Stimulated activated CD8-positive, alpha-beta memory T cell treated with anti-CD3 and anti-CD28 coated beads, Interleukin-15, amount 100 ng/mL, for 4 hours (primary cell): ENCODE measurements around the gene PDZD2.
"Not testable (repeated sequence)": the region's sequence is repeated elsewhere in the genome, so short reads cannot be mapped to it uniquely, and the experiment has no call there.

Experiments used
- DNase-seq, 2 donors: peaks; one replicate each; pipeline ENCODE4 v3.0.0-alpha.2; 2020; ENCODE audit warnings: low read depth in 2 of 2

PDZD2 gene

DNA sequence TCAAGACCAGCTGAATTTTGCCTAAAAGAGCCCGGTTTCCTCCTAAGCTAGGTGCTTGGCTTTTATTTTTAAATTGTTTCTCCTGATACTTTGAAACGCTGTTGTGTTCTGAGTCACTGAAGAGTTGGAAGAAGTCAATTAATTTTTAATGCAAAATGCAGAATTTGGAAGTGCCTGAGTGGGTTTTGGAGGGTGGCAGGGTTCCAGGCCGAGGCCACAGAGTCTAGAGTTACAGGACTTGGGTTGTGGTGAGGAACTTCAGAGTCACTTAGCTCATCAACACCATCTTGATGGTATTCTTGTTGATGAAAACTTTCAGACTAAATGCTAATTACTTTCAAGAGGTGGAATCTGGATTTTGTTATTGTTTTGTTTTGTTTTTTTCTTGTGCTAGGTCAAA is 130.6 kb downstream of the PDZD2 start:
- DNase-seq: no peak

DNA sequence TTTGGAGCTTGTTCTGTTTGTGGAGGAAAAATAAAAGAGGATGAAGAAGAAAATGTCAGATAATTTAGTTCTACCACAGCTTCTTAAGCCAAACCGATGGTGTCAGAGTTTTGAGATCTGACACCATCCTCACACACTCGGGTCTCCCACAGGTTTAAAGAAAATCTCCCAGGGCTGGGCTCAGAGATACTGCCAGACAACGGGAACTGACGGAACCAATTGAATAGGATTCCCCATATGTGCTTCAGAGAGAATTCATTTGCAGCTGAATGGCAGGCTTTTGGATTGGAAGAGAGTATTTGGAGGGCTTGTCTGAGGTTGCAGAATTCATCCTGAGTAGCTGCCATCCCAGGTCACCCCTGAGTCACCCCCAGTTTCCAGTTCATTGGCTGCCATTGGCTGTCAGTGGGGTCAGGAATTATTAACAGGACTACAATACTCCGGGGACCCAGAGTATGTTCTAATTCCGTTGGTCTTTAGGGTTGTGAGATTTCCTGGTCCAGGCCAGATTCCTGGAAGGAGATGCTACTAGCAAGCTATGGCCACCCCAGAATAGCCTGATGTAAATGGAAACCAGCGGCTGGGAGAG is 131.3 kb downstream of the PDZD2 start:
- no peak for DNase-seq

DNA sequence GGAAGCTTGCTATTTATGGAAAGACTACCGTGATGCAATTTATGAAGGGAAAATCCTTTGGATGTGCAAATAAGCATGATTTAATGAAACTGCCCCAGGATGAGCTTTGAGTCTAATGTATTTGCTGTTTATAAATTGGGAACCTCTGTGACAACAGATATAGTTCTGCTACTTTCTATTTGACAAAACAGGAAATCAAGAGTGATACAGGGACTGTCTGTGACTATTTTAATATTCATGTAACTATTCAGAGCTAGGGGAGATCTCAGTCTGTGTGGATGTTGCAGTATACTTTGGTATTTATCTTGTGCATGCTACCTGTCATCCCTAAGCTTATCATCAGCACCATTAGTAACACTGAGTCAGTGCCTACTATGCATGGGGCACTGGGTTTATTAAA is 132.1 kb downstream of the PDZD2 start:
- DNase-seq: no peak

DNA sequence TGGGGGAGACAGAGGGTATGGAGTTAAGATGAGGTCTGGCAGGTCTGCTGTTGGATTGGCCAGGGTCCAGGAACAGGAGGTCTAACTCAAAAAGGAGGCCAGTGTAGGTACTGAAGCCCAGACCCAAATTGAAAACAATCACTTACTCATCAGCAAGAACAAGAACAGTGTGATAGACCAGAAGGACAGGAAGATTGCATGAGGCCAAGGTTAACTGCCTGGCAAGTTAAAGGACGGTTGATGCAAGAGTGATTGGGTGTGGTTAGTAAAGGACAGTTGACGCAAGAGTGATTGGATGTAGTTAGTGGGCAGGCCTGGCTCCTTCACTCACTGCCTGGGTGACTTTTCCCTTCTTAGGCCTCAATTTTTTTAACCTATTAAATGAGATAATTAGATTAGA is 132.6 kb downstream of the PDZD2 start:
- DNase-seq: no peak

DNA sequence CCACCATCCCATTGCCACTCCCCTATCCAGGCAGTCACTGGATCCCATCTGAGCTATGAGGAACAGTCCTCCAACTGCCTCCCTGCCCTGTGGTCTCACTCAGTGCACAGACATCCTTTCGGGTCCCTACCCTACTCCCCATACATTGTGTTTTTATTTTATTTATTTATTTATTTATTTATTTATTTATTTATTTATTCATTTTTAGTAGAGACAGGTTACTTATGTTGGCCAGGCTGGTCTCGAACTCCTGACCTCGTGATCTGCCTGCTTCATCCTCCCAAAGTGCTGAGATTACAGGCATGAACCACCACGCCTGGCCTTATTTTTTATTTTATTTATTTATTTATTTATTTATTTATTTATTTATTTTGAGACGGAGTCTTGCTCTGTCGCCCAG is 137.4 kb downstream of the PDZD2 start:
- not testable (repeated sequence) for DNase-seq

DNA sequence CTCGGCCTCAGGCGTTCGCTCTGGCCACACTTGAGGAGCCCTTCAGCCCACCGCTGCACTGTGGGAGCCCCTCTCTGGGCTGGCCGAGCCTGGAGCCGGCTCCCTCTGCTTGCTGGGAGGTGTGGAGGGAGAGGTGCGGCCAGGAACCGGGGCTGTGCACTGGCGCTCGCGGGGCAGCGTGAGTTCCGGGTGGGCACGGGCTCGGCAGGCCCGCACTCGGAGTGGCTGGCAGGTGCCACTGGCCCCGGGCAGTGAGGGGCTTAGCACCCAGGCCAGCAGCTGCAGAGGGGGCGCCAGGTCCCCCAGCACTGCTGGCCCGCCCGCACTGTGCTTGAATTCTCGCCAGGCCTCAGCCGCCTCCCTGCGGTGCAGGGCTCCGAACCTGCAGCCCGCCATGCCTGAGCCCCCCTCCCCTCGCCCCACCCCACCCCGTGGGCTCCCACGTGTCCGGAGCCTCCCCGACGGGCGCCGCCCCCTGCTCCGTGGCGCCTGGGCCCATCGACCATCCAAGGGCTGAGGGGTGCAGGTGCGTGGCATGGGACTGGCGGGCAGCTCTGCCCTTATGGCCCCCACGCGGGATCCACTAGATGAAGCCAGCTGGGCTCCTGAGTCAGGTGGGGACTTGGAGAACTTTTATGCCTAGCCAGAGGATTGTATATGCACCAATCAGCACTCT is 138.2 kb downstream of the PDZD2 start:
- no peak for DNase-seq

DNA sequence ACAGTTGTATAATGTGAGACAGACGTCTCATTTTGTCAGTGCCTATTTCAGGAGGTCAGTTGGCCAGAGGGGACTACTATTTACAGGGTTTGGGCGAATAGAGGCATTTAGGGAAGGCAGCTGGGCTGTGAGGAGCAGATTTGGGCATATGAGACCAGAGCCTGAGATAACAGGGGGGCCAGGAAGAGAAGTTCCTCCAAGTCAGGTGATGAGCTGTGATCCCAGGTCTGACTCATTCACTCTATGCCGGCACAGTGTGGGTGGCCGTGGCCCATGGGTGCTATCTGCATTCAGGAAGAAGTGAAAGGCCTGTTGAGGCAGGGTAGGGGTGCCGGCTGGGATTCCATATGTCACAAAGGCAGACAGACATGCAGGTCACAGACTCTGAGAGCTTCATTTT is 142.8 kb downstream of the PDZD2 start:
- DNase-seq: no peak

DNA sequence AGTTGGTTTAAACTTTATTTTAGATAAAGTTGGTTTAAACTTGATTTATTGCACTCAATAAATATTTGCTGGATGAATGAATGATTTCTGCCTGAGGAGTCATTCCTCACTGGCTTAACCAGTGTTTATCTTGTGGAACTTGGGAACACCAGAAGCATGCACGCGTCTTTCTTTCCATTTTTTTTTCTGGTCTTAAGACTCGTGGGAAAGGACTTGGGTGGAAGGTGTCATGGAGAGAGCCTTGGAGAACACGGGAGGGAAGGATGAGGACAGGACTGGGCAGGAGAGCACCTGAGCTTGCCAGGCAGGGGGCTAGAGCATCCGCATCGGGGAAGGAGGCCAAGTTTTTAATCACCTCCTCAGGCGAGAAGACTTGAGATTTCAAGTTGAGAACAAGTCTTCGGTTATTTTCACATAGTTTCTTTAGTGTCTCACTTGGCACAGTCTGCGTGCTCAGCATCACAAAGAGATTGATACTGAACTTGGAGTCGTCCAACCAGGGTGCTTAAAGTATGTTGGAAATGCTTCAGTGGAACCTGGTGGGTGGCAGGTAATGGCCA is 144.2 kb downstream of the PDZD2 start:
- no peak for DNase-seq

DNA sequence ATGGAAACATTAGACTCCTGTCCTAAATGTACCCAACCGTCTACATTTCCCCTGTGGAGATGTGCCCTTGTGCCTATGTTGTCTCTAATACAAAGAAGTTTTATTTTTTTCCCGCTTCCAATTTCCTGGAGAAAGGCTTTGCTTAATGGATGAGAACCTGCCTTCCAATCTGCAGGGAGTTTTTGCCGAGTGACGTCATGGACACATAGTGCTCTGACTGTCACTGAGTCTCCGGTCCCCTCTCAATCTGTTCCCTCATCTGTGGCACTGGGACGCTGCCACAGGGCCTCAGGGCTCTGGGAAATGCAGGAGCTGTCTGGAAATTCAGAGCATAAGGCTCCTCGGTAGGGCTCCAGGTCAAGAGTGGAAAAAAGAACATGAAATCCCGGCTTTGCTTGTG is 144.8 kb downstream of the PDZD2 start:
- DNase-seq: no peak

DNA sequence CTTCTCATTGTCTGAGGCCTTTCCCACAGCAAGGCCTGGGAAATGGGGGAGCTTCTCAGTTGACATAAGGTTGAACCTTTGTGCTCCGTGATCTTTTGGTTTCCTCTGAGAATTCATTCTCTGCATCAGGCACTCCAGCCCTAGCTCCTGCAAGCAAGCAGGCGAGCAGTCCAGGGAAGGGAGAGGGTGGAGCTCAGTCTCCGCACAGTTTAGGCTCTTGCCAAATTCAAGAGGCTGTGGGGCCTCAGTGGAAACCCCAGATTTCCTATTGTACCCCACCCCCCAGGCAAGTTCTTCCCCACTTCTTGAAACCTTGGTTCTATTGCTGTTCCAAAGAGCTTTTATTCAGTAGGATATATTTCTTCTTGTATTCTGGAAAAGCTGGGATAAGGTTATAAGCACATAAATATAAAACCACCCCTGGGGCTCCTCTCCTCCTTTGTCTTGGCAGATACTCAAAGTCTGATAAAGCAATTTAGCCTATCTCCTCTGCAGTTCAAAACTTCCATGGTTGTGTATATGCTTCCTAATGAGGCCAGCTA is 147.2 kb downstream of the PDZD2 start:
- no peak for DNase-seq

DNA sequence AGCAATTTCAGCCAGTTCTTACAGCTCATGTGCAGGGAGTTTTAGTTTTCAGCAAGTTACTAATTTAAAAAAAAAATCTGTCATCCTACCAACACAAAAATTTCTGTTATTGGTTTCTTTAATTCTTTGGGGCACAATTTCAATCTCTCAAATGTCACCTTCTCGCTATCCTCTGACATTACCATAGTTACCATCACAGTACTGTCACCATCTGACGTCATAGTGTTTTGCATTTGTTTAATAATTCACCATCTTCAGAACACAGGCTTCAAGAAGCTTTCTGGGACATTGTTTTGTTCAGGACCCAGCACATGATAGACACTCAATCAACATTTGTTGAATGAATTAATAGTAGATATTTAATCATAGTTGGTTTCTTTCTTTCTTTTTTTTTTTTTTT is 155.1 kb downstream of the PDZD2 start:
- DNase-seq: no peak

DNA sequence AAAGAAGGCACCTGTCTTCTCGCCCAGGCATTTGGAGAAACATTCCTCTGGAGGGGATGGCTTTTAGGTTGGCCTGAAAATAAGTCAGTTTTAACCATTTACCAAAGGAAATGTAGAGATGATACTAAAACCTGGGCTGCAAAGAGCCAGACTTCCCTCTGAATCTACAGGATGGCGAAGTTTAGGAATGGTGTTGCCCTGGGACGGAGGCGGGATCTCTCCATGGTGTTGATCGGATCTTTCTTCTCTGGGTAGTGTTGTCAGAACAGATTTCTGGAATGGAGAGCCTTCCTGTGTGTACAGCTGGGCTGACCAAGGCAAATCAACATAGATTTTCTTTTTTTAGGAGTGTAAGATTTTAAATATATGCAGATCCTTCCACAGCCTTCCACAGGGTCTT is 159.2 kb downstream of the PDZD2 start:
- no peak for DNase-seq

DNA sequence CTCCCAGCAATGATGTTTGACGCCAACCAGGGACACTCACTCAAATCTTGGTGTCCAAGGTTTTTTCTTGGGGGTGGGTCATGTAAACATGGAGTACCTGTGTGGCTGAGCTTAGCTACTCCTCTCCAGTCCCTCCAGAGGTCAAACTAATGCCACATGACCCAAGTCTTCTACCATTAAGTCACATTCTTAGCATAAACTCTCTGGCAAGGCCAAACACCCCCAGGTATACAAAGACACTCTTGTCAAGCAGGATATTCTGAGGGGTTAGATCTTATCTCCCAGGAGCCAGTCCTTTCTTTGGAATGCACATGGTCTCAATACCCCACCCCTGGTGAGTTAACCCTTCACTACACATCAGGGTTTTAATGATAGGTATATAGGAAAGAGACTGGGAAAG is 161.4 kb downstream of the PDZD2 start:
- no peak for DNase-seq

DNA sequence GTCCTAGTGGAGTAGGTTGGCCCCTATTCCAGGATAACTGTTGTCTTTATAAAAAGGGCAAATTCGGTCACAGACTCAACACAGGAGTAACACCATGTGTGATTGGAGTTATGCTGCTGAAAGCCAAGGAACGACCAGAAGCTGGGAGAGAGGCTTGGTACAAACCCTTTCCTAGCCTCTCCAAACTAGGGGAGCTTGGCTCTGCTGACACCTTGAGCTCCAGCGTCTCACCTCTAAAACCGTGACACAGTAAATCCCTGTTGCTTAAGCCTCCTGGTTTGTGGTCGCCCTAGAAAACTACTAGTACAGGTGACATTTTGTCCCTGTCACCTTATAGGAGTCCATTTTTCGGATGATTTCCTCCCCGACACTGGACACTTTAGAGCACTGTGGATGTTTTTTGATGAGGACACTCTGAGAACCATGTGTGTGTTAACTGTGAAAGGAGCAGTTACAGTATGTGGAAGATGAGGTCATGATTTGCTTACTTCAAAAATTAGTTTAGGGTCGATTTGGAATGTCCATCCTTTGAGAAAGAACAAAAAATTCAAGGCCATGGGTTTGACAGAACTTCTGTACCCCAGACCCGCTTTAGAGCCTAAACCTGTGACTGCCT is 167.0 kb downstream of the PDZD2 start:
- DNase-seq: no peak

DNA sequence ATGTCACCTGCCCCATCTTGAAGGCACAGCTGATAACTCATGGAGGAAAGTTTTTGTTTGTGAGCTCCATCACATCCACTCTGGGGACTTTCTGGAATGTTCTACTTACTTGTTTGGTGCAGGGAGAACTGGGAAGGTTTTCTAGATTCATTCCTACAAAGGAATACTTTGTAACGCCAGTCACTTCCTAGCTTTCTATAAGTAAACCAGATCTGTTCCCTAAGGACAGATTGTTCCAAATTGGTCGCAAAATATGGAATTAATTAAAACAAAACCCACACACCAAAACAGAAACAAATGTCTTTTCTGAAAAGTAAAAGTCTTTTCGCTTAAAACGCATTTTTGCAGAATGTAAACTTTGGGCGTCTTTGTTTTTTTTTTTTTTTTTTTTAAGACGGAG is 167.6 kb downstream of the PDZD2 start:
- no peak for DNase-seq

DNA sequence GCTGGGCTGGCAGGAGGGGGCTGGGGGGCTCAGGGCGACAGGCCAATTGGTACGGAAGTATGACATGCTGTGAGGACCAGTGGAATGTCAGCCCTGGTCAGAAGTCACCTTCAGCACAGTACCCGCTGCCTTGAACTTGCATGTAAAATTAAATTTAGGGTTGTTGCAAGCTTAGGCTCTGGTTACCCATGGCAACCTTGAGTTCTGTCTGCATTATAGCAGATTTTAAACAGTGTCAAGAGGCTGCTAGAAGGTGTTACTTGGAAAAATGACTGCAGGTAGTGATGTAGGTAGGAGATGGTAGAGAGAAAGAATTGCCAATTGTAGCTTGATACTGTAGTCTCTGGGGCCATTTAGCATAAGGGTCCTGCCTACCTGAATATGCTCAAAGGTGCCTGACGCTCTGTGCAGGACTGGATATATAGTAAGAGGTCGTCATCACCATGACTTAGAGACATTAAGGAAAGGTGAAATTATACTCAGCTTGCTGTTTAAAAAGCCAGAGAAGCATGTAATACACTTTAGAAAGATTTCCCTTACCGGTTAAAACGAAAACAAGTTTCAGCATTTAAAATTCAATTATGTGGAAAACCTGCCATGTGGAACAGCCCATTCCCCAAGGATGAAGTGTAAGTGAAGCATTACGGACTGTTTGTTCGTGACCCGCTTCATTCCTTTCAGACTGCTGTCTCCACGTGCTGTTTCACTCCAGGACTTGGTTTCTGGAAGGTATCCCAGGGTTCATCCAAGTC is 169.0 kb downstream of the PDZD2 start:
- no peak for DNase-seq

DNA sequence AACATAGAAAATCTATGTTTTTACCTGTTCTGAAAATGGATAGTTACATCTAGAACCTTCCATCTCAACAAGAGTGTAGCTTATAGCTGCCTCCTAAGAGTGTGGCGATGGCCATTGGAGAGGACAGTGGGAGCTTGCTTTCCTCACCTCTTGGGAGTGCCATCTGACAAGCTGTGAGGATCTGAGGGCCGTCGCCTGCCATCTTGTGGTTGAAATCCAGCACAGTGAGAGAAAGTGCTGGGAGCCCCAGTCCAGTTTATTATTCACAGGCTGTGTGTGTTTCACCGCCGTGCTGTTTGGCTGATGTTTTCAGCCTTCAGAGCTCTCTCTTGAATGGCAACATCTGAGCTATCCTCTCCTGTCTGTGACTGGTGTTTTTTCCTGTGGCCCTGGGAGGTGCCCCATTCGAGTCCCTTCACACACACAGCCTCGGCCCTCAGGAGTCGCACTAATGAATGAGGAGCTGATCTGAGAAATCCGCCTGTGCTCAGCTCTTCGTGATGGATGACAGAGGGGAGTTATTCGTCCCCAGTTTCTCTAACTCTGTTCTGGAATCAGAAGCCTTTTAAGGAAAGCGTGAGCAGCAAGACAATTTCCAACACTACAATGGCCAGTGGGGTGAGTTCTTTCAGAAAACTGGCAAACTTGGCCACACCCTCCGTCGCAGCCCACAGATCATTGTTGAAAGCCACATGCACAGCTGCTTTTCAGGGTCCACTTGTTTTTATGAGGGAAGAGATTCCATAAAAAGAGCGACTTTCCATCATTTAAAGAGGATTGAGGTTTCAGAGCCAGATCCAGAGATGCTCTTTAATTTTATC is 170.3 kb downstream of the PDZD2 start:
- DNase-seq: no peak

DNA sequence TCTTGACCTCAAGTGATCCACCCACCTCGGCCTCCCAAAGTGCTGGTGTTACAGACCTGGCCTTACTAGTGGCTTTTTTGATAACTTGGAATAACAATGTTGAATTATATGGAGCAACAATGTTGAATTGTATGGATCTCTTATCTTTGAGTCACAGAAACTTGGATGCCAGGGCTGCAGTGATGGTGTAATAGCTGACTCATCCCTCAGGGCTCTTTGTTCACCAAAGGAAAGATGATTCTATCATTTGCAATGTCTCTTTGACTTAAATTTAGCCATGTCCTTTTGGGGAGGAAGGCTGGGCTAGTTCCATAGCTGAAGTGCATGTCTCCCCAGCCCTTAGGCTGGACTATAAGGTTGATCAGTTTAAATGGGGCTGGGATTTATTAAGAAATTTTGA is 172.3 kb downstream of the PDZD2 start:
- no peak for DNase-seq

DNA sequence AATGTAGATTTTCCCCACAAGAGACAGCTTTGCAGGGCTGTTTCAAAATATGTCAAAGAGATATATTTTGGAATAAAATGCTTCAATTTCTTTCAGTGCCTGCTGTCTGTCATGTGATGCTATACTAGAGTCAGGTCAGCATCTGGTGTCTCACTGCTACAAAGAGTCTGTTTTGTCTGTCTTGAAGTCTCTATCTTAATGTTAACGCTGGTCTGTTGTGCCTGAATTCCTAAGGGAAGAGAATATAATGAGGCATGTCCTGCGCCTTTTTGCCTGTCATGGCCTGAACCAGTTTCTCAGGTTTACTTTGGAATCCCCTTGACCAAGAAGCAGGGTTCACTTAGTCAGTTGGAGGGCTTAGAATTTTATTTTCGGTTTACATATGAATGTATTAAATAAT is 176.4 kb downstream of the PDZD2 start:
- DNase-seq: no peak

DNA sequence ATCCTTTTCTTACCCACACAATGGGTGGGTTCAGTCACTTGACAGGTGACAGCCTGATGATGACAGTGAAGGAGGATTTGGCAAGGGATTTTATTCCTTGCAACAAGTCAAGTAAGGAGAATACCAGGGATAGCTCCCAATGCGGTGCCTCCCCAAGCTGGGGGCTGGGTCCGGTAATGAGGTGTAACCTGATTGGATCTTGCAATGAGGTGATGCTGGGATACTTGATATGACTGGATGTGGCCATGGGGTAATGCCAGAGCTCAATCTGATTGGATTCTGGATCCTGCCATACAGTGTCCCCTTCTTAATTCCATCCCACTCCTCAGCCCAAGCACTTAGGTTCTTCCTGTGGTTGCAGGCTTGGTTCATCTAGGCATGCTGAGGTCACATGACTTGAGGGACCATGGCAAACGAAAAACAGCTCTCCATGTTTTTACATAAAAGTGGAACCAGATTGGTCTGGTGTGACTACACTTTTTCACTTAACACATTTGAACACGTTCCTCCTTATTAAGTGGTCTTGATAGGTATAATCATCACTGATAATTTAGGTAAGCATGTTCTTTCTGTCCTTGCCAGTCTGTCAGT is 181.1 kb downstream of the PDZD2 start:
- no peak for DNase-seq

DNA sequence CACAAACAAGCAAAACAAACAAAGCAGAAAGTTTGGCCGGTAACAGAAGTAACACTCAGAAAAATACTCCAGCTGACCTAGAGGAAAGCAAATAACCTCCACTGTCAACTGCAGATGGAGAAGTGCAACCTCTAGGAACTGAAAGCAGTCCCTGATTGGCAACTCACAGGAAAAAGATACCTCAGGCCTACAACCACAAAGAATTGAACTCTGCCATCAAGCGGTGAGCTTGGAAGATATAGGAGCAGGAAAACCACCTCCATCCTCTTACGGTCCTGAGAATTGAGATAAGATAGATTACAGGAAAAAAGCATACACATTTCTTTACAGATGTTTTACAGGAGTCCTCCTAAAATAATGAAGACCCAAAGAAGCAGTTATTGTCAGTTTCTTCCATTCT is 184.5 kb downstream of the PDZD2 start:
- no peak for DNase-seq
